Measurements from ENCODE around the gene PRKD2.

GRCh38 chr19:46696866-46697203 lies 20.1 kb downstream of the PRKD2 start:
- no peak for TF ChIP-seq GATA2 (IDR thresholded peaks at IDR 0.05; ENCODE audit: low read depth, low read length)
- no peak for TF ChIP-seq GATA3 (IDR thresholded peaks at IDR 0.05; ENCODE audit: low read depth, low read length)
